HuH-7 (cell line): ENCODE measurements around the gene DMXL1.
"Not testable (repeated sequence)": the region's sequence is repeated elsewhere in the genome, so short reads cannot be mapped to it uniquely, and the experiment has no call there.

Source experiments
- DNase-seq: peaks from one replicate; pipeline ENCODE4 v3.0.0; 2011; ENCODE audit warnings: low spot score

DMXL1 gene

DNA sequence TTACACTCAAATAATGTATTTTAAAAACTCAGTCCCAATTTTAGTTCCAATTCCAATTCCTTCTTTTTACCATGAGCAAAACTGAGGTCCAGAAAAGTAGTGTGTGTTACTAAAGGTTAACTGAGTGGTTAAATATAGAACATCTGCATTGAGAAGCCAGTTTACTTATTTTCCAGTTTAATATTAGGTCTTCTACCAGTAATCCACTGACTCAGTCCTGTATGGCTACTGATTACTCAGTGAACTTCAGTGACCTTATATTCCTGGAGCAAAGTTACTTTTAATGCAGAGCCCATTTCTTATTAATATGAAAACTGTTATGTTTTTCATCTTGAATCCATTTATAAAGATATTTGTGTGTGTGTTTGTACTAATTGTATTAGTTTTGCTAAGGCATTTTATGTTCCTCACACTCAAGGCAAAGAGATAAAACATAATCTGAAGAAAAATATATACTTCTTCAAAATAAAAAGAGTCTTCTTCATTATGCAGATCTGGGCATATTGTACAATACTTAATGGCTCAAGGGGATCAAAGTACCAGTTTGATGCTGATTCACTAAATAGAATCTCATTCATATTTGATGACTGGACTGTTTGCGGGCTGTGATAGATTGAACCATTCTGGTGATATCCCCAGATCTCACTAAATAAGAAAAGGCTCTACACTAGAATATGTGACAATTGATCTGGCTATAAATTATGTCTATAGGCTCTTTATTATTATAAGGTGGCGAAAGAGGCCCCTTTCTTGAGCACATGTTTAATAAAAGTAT is 60.8 kb downstream of the DMXL1 start:
- DNase-seq, result no peak

DNA sequence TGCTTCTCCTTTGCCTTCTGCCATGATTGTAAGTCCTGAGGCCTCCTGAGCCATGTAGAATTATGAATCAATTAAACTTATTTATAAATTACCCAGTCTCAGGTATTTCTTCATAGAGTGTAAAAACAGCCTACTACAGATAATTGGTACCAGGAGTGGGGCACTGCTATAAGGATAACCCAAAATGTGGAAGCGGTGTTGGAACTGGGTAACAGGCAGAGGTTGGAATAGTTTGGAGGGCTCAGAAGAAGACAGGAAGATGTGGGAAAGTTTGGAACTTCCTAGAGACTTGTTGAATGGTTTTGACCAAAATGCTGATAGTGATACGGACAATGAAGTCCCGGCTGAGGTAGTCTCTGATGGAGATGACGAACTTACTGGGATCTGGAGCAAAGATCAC is 64.9 kb downstream of the DMXL1 start:
- not testable (repeated sequence) for DNase-seq

DNA sequence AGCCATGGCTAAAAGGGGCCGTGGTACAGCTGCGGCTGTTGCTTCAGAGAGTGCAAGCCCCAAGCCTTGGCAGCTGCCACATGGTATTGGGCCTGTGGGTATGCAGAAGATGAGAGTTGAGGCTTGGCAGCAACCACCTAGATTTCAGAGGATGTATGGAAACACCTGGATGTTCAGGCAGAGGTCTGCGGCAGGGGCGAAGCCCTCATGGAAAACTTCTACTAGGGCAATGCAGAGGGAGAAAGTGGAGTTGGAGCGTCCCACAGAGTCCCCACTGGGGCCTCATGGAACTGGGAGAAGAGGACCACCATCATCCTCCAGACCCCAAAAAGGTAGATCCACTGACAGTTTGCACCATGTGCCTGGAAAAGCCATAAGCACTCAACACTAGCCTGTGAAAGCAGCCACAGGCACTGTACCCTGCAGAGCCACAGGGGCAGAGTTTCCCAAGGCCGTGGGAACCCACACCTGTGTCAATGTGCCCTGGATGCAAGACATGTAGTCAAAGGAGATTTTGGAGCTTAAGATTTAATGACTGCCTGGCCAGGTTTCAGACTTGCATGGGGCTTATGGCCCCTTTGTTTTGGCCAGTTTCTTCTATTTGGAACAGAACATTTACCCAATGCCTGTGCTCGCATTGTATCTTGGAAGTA is 65.9 kb downstream of the DMXL1 start:
- DNase-seq, result no peak

DNA sequence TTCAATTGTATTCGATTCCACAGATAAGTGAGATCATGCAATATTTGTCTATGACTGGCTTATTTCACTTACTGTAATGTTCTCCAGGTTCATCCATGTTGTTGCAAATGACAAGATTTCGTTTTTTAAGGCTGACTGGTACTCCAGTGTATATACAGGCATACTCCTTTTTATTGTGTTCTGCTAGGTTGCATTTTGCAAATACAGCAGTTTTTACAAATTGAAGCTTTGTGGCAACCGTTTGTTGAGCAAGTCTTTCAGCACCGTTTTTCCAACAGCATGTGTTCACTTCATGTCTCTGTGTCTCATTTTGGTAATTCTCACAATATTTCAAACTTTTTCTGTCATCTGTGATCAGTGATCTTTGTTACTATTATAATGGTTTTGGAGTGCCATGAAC is 82.7 kb downstream of the DMXL1 start:
- no peak for DNase-seq

DNA sequence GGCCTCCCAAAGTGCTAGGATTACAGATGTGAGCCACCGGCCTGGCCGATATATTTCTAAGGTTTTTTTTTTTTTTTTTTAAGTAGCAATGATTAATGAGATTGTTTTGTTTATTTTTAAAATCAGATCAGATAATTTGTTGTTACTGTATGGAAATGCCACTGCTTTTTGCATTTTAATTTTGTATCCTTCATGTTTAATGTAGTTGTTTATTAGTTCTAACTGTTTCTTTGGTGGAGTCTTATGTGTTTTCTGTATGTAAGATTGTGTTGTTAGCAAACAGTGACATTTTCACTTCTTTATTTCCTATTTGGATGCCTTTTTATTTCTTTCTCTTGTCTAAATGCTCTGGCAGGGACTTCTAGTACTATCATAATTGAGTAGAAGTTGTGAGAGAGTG is 87.3 kb downstream of the DMXL1 start:
- DNase-seq, result no peak

DNA sequence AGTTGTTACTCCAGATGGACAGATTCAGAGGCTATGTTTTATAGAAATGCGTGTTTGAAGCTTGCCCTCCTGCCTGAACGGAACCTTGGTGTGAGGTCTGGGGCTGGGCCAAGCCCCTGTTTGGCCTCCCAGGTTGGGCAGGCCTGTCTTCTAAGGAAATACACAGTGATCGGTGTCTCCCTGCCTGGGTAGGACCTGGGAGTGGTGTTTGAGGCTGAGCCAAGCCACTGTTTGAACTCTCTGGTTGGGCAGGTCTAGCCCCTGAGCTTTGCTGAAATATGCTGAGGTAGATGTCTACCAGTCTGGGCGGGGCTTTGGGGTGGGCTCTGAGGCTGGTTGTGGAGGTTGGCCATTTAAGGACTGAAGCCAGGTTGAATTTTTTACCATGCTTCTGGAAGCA is 90.5 kb downstream of the DMXL1 start:
- no peak for DNase-seq

DNA sequence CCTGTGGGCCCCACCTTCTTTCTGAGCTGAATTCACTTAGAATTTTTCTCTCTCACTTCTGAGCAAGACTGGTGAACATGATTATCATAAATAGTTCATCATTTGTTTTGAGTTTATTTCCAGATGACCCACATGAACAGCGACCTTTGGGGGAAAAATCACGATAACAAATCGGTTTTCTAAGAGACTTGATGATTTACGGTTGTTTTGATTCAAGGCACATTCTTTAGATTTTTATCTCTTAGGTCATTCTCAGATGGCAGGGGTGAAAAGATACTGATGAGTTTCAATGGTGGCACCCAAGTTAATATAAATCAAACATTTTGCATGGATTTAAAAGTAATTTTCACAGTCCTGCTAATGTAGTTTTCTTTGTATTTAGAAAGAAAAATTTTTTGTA is 95.1 kb downstream of the DMXL1 start:
- no peak for DNase-seq

DNA sequence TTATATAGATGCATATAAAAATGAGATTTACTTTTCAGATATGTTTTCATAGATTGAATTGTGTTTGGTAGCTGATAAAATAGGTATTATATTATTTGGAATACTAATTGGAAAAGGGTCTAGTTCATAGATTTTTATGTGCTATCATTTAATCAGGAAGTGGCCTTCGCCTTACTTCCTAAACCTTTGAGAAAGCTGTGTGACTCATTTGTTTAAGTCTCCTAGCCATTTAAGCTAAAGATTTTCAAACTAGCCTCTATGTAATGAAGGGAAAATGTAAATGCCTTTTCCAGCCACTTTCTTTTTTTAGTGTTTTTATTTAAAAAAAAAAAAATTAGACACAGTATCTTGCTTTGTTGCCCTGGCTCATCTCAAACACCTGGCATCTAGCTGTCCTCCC is 97.5 kb downstream of the DMXL1 start:
- no peak for DNase-seq

DNA sequence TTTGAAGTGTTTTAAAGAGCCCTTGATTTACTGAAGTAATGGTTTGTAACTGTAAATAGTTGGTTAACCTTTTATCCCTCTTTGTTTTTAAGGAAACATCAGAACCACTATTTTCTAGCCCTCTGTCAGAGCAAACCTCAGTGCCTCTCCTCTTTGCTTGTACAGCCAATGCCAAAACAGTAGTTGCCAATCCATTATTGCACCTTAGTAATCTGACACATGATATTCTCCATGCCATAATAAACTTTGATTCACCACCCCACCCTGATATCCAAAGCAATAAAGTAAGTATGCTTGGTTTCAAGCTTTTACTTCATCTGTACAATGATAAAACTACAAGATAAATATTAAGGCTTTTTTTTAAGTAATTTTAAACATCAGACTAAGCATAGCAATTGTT is 100.8 kb downstream of the DMXL1 start:
- no peak for DNase-seq

DNA sequence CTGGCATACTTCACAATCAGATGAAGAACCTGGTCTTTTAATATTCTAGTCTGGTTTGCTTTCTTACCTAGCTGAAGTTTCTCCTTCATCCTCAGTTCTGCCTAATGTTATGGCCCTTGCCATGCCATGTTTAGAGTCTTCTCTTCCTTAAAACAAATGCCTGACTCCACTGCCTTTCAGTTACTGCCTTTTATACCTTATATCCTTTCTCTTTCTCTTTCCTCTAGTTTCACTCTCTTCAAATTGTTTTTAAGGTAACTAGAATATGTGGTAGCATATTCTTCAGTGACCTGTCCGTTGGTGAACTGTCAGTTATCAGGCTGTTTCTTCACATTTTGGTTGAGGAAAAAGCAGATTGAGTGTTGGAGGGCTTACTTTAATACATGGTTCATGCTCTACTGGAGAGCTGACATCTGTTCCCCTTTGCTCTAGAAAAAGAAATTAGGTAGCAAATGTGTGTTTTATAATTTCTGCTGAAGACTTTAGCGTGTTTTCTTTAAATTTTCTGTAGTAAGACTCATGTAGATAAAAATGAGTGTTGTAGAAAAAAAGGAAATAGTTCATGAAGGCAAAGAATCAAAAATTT is 103.8 kb downstream of the DMXL1 start:
- DNase-seq, result no peak

DNA sequence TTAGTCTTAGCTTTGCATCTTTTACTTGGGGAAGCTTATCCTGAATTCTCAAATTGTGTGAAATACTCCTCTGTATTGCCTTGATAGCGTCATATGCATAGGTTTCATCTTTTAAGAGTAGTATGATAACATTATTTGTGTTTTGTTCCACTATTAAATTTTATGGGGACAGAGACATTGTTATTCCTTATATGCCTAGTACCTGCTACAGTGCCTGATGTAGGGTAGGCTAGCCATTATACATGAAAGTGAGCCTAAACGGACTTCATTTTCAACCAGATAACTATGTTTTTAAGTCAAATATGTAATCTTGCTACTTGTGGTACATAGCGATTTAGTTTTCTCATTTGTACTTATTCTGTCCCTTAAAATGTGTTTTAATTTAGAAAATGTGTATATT is 105.9 kb downstream of the DMXL1 start:
- no peak for DNase-seq

DNA sequence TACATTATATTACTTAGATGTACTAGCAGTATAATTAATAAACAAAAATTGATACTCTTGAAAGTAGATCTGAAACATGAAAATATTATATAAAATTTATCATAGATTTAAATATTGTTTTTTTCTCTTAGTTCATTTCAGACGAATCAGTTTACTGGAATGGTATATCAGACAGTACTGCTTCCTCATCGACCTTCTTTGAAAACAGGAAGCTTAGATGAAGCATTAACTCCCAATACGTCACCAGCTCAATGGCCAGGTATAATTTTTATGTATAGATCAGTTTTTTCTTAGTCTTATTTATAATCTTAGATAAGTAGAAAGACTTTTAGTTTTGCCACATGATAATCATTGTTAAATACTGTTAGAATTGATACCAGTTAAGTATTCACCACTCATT is 106.3 kb downstream of the DMXL1 start:
- no peak for DNase-seq

DNA sequence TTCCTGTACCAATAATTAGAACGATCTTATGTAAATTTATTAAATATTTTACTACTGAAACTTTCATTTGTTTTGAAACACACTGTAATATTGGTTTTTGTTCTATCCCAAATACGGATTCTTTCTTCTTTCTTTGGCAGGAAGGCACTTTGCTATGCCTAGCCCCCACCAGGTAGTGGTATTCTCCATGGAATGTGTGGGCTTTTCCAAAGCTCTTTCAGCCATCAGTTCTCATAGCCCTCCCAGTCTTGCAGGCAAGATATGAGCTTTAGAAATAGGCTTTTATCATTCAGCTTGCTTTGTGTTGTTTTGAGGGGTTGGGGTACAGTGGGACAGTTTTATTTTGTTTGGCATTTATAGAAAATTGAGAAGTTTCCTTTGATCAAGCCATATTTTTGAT is 107.5 kb downstream of the DMXL1 start:
- DNase-seq, result no peak

DNA sequence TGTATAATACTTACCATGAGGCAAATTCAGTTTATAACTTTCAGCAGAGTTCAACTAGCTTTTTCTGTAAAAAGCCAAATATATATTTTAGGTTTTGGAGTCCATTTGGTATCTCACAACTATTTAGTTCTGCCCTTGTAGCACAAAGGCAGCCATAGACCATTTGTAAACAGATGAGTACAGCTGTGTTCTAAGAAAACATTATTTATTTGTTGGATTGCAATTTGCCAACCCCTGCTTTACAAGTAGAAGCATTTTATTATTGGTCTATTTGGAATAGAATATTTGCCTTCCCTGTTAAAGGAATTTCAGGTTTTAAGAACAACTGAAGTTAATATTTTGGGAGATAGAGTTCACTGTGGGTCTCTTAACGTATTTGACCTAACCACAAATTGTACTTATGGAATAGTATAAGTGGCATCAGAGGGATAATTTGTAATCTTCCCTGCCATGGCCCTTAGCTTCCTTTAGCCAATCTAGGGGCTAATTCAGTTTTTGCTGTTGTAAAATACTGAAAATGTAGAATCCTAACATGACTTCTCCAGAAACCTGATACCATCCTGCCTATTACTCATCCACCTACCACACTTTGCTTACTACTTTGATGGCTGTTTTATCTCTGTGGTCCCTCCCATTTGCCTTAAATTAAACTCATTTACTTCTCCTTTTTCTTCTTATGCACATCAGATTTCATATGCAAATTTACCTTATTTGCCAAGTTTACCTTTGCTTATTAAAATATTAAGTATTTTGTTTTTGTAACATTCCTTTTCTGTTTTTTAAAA is 109.2 kb downstream of the DMXL1 start:
- no peak for DNase-seq

DNA sequence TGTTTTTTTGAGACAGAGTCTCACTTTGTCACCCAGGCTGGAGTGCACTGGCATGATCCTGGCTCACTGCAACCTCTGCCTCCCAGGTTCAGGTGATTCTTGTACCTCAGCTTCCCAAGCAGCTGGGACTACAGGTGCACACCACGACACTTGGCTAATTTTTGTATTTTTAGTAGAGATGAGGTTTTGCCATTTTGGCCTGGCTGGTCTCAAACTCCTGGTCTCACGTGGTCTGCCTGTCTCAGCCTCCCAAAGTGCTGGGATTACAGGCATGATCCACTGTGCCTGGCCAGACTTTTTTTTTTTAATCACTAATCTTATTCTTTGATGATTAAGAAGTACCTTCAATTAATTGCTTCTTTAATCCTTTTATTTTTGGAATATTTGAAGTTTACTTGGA is 114.6 kb downstream of the DMXL1 start:
- DNase-seq, result not testable (repeated sequence)

DNA sequence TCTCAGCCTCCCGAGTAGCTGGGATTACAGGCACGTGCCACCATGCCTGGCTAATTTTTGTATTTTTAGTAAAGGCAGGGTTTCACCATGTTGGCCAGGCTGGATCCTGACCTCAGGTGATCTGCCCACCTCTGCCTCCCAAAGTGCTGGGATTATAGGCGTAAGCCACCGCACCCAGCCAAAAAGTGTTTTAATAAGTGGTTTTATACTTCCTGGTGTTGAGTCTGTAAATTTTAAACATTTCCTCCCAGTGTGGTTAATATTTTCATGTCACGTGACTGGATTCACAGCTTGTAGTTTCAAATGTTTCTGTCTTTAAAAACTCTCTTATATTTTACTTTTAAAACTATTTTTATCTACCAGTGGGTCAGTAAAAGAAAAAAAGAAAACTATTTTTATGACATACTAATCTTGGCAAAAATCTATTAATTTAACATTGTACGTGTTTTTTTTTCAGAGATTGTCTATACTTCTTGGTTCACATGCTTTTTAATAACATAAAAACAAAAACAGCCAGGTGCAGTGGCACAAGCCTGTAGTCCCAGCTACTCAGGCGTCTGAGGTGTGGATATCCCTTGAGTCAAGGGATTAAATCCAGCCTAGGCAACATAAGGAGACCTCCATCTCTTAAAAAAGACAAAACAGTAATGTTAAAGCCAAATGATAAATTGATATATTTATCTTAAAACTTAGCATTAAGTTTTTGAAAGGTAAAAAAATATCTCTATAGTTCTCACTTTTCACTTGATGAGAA is 117.1 kb downstream of the DMXL1 start:
- DNase-seq, result no peak

DNA sequence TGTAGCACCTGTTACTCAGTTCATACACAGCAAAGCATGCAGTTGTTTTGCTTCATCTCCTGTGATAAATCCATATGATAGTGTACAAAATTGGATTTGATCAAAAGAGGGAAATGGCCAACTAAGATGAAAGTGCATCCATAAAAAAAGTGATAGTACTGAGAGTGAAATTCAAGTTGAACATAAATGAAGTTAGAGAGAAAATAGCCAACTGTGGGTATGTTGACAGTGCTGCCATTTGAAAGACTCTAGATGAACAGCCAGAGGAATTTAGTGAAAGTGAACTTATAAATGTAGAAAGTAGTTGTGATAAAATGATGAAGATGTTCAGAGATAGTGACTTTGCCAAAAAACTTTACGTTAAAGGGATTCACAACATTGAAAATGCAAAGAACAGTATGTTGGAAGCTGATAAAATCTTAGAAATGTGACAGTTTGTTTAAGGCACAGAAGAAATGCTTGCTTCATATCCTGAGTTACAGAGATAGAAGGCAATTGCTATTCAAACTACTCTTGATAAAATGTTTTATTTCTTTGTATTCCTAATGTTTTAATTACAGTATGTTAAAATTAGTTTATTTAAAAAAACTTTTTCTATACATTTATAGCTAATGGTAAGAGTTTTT is 119.7 kb downstream of the DMXL1 start:
- no peak for DNase-seq

DNA sequence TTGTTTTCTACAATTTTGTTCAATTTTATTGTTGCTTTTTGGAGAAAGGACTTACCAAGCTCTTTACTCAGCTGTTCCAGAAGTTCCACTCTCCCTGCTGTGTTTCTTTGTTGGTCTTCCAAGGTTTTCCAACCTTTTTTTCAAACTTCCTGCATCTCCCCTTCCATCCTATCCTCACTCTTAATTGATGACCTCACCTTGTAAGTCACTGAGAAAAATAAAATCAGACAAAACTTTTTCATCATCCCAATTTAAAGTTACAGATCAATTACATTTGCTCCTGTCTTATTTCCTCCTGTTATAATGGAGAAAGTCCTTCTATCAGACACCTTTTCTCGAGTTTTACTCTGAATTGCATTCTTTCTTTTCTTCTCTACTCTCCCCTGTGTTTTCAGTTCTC is 121.1 kb downstream of the DMXL1 start:
- DNase-seq, result no peak

DNA sequence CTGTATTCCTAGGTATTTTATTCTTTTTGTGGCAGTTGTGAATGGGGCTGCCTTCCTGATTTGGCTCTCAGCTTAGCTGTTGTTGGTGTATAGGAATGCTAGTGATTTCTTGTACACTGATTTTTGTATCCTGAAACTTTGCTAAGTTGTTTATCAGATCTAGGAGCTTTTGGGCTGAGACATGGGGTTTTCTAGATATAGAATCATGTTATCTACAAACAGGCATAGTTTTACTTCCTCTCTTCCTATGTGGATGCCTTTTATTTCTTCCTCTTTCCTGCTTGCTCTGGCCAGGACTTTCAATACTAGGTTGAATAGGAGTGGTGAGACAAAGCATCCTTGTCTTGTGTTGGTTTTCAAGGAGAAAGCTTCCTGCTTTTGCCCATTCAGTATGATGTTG is 129.9 kb downstream of the DMXL1 start:
- DNase-seq, result no peak

DNA sequence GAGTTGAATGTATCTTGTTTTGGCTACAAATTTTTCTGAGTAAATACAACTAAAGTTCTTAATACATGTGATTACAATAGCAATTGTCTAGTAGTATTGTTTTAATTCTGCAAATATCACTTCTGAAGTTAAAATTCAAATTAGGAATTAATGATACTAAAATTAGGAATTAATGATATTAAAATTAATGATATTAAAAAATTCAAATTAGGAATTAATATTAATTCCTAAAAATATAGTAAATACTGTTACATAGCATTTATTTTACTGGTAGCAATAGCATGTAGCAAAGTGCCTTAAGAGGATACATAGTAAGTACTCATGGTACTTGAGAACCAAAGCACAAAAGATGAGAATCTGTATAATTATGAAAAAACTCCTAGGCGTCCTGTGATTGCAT is 136.2 kb downstream of the DMXL1 start:
- DNase-seq, result no peak

DNA sequence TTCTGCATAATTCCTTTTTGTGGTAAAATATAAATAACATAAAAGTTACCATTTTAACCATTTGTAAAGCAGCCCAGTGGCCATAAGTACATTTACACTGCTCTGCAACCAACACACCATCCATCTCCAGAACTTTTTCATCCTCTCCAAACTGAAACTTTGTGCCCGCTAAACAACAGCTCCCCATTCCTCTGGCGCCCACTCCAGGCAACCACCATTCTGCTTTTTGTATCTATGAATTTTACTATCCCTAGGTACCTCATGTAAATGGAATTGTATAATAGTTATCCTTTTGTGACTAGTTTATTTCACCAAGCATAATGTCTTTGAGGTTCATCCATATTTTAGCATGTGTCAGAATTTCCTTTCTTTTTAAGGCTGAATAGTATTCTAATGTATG is 141.1 kb downstream of the DMXL1 start:
- no peak for DNase-seq

DNA sequence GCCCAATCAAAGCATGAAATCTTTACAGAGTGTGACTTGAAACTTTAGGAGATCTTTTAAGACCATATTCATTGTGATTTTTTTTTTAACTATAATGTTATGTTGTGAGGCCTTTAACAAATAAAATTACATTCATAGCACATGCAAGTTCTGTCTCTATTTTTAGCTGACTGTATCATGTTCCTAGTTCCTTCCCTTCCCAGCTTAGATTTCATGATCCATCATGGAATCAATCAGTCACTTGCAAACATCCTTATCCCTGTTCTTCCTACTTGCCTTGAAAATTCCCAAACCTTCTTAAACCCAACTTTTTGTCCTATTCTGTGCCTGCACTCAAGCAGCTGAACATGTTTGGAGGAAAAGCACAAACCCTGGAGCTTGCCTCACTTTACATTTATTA is 141.8 kb downstream of the DMXL1 start:
- no peak for DNase-seq
